ENCODE results near the gene PPM1K. TPM values are rescaled to one million over a fixed set of nuclear protein-coding genes. Genes with fewer than 3 reads are reported as not detected.
A peak's percentile ranks its signal among the peaks of the same experiment; 100 is the strongest.

The PPM1K gene
- polyA plus RNA-seq: 1 to 10 TPM; 1.6 to 9.2 (median 3.8) TPM
- long read RNA-seq, donor 1, partial matches to known transcripts: 0 of 1 reads
- long read RNA-seq, donor 1, other reads (novel, unspliced or antisense): 0 of 1 reads
- long read RNA-seq, donor 2: 0 reads
- long read RNA-seq, donor 3, full-length matches to known transcripts: 2 of 2 reads
- long read RNA-seq, donor 3, partial matches to known transcripts: 0 of 2 reads
- long read RNA-seq, donor 3, other reads (novel, unspliced or antisense): 0 of 2 reads
- long read RNA-seq, donor 4: 0 reads
- long read RNA-seq, donor 5: 0 reads
- long read RNA-seq, donor 6, full-length matches to known transcripts: 2 of 2 reads
- long read RNA-seq, donor 6, partial matches to known transcripts: 0 of 2 reads
- long read RNA-seq, donor 6, other reads (novel, unspliced or antisense): 0 of 2 reads
- long read RNA-seq, donor 7, full-length matches to known transcripts: 8 of 21 reads
- long read RNA-seq, donor 7, partial matches to known transcripts: 13 of 21 reads
- long read RNA-seq, donor 7, other reads (novel, unspliced or antisense): 0 of 21 reads
- long read RNA-seq, donor 8: 0 reads
- long read RNA-seq, donor 9, partial matches to known transcripts: 0 of 1 reads
- long read RNA-seq, donor 9, other reads (novel, unspliced or antisense): 0 of 1 reads
- long read RNA-seq, donor 10, partial matches to known transcripts: 0 of 2 reads
- long read RNA-seq, donor 10, other reads (novel, unspliced or antisense): 0 of 2 reads

GRCh38 chr4:88284439-88285234, at the start of gene PPM1K:
TSS of gene PPM1K (minus strand) at chr4:88284561. CDS start at chr4:88278583, 5,978 bp downstream.
- FAIRE-seq (peak; percentile 55), DNase-seq (peak; percentile 98 to 99)
- Histone ChIP-seq H3K27ac (ENCODE audit: low read depth in 1 of 3, low read length in 2 of 3) (peak within 1 kb of the TSS; percentile 85 to 100 (median 98)), H3K9me3 (ENCODE audit: control insufficient read depth in 2 of 2, insufficient read depth in 1 of 2, low read depth in 1 of 2, low read length in 1 of 2) (no peaks in the 10 kb centered on the region), H3K27me3 (ENCODE audit: control insufficient read depth in 3 of 3, insufficient read depth in 3 of 3, low read length in 3 of 3) (no peaks in the 10 kb centered on the region), H3K36me3 (ENCODE audit: control insufficient read depth in 3 of 3, insufficient read depth in 2 of 3, low read depth in 1 of 3, low read length in 3 of 3) (no peaks in the 10 kb centered on the region), H3K4me3 (ENCODE audit: low read depth in 1 of 3, low read length in 3 of 3) (peak within 1 kb of the TSS; percentile 72 to 89 (median 83)), H3K4me1 (ENCODE audit: control insufficient read depth in 3 of 3, insufficient read depth in 2 of 3, low read depth in 1 of 3, low read length in 2 of 3) (peaks cover 0 to 10% (median 0%) of the 10 kb centered on the region in 3 donors)
- WGBS, 3 donors: 0% methylated on average over 55 of the region's 55 CpGs

- Histone ChIP-seq H3K4me1 (ENCODE audit: control insufficient read depth in 3 of 3, insufficient read depth in 2 of 3, low read depth in 1 of 3, low read length in 2 of 3) (no peaks in the 10 kb centered on the region), H3K27me3 (ENCODE audit: control insufficient read depth in 3 of 3, insufficient read depth in 3 of 3, low read length in 3 of 3) (no peaks in the 10 kb centered on the region), H3K9me3 (ENCODE audit: control insufficient read depth in 2 of 2, insufficient read depth in 1 of 2, low read depth in 1 of 2, low read length in 1 of 2) (no peaks in the 10 kb centered on the region), H3K27ac (ENCODE audit: low read depth in 1 of 3, low read length in 2 of 3) (no peak overlapping the region), H3K4me3 (ENCODE audit: low read depth in 1 of 3, low read length in 3 of 3) (no peak overlapping the region), H3K36me3 (ENCODE audit: control insufficient read depth in 3 of 3, insufficient read depth in 2 of 3, low read depth in 1 of 3, low read length in 3 of 3) (no peaks in the 10 kb centered on the region)
- DNase-seq: no peak
- no peak for FAIRE-seq
- 90 to 100% (median 95%) methylated on average over 1 of the region's 1 CpG for WGBS, 3 donors
Measured at GRCh38 chr4:88333741-88334405, 49.5 kb upstream of the PPM1K start.

DNA sequence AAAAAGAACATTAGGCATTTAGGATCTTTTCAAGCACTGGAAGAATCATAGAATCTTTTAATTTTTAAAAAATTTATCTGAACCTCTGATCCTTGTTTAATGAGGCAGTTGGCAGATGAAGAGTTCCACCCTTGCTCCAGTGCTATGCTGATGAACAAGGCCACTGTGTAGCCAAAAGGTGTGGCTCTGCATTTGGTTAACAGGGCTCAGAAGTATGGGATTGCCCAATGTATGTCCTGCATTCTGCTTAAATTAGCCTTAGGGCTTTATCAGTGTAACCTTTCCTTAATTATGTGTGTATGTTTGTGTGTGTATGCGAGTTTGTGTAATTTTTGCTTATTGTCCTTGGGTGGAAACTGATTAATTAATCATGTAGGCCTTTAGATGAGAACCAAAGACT, 43.3 kb upstream of the PPM1K start:
- DNase-seq (no peak), FAIRE-seq (no peak)
- H3K27ac ChIP-seq (ENCODE audit: low read depth in 1 of 3, low read length in 2 of 3): no peak overlapping the region
- no peaks in the 10 kb centered on the region for H3K4me1 ChIP-seq (ENCODE audit: control insufficient read depth in 3 of 3, insufficient read depth in 2 of 3, low read depth in 1 of 3, low read length in 2 of 3)
- no peaks in the 10 kb centered on the region for H3K9me3 ChIP-seq (ENCODE audit: control insufficient read depth in 2 of 2, insufficient read depth in 1 of 2, low read depth in 1 of 2, low read length in 1 of 2)
- no peaks in the 10 kb centered on the region for H3K27me3 ChIP-seq (ENCODE audit: control insufficient read depth in 3 of 3, insufficient read depth in 3 of 3, low read length in 3 of 3)
- H3K36me3 ChIP-seq (ENCODE audit: control insufficient read depth in 3 of 3, insufficient read depth in 2 of 3, low read depth in 1 of 3, low read length in 3 of 3): no peaks in the 10 kb centered on the region
- WGBS, 3 donors: 75 to 83% (median 80%) methylated on average over 1 of the region's 1 CpG
- no peak overlapping the region for H3K4me3 ChIP-seq (ENCODE audit: low read depth in 1 of 3, low read length in 3 of 3)

DNA sequence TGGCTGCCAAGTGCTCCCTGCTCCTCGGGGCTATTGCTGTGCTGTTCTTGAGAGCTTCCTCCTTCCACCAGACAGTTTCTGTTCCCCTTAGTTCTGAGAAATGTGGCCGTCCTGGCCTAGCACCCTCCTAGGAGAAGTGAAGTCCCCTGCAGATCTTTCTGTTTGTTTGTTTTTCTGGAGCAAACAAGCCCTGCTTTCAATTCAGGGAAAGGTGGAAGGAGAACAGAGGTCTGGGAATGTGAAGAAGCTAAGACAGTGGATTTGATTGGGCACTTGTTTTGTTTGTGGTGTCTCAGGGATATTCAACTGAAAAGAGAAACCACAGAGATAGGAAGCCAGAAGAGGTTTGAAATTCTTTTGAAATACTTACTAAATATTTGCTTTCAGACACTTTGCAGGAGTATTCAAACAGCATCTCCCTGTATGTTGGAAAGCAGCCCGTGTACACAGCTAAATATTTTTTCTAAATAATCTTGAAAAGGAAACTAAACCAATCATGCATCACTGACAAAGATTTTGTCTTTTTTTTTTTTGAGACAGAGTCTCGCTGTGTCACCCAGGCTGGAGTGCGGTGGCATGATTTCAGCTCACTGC, 36.5 kb upstream of the PPM1K start:
- Histone ChIP-seq H3K4me3 (ENCODE audit: low read depth in 1 of 3, low read length in 3 of 3) (no peak overlapping the region), H3K27me3 (ENCODE audit: control insufficient read depth in 3 of 3, insufficient read depth in 3 of 3, low read length in 3 of 3) (no peaks in the 10 kb centered on the region), H3K27ac (ENCODE audit: low read depth in 1 of 3, low read length in 2 of 3) (peak overlapping the region in 1 of 3 donors; percentile 57), H3K36me3 (ENCODE audit: control insufficient read depth in 3 of 3, insufficient read depth in 2 of 3, low read depth in 1 of 3, low read length in 3 of 3) (no peaks in the 10 kb centered on the region), H3K4me1 (ENCODE audit: control insufficient read depth in 3 of 3, insufficient read depth in 2 of 3, low read depth in 1 of 3, low read length in 2 of 3) (no peaks in the 10 kb centered on the region), H3K9me3 (ENCODE audit: control insufficient read depth in 2 of 2, insufficient read depth in 1 of 2, low read depth in 1 of 2, low read length in 1 of 2) (peaks cover 0 to 4% of the 10 kb centered on the region in 2 donors)
- WGBS, 3 donors: 36 to 44% (median 38%) methylated on average over 5 of the region's 5 CpGs
- DNase-seq (peak in 1 of 2 donors; percentile 50), FAIRE-seq (no peak)

DNA sequence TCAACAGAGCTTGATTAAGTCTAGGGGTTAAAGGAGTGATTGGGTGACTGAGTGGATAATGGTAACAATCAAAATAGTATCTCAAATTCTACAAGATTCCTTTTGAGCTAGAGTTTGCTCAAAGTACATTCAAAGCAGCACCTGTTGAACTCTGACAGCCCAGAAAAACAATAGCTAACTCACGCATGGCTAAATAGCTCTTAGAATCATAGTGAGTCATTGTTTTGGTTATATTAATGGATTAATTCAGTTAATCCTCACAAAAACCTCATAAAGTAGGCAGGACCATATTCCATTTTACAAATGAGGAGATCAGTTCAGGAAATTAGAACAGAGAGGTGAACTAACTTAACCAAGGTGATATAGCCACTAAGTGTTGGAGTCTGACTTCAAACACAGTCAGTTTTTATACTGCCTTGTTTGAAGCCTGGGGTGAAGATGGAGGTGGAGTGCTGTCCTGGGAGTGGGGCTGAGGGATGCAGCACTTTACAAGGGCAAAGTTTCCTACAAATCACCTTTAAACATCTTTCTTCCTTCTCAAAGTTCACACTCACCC, 35.9 kb upstream of the PPM1K start:
- H3K27me3 ChIP-seq (ENCODE audit: control insufficient read depth in 3 of 3, insufficient read depth in 3 of 3, low read length in 3 of 3): no peaks in the 10 kb centered on the region
- WGBS, 3 donors: 13 to 50% (median 35%) methylated on average over 1 of the region's 1 CpG
- FAIRE-seq: no peak
- DNase-seq: peak in 1 of 2 donors; percentile 24
- H3K36me3 ChIP-seq (ENCODE audit: control insufficient read depth in 3 of 3, insufficient read depth in 2 of 3, low read depth in 1 of 3, low read length in 3 of 3): no peaks in the 10 kb centered on the region
- H3K9me3 ChIP-seq (ENCODE audit: control insufficient read depth in 2 of 2, insufficient read depth in 1 of 2, low read depth in 1 of 2, low read length in 1 of 2): peaks cover 0 to 4% of the 10 kb centered on the region in 2 donors
- peak overlapping the region in 1 of 3 donors; percentile 57 for H3K27ac ChIP-seq (ENCODE audit: low read depth in 1 of 3, low read length in 2 of 3)
- H3K4me1 ChIP-seq (ENCODE audit: control insufficient read depth in 3 of 3, insufficient read depth in 2 of 3, low read depth in 1 of 3, low read length in 2 of 3): no peaks in the 10 kb centered on the region
- no peak overlapping the region for H3K4me3 ChIP-seq (ENCODE audit: low read depth in 1 of 3, low read length in 3 of 3)

GRCh38 chr4:88318751-88319350, 34.5 kb upstream of the PPM1K start:
- WGBS, 3 donors: 44 to 70% (median 61%) methylated on average over 3 of the region's 3 CpGs
- Histone ChIP-seq H3K4me3 (ENCODE audit: low read depth in 1 of 3, low read length in 3 of 3) (no peak overlapping the region), H3K27ac (ENCODE audit: low read depth in 1 of 3, low read length in 2 of 3) (no peak overlapping the region), H3K9me3 (ENCODE audit: control insufficient read depth in 2 of 2, insufficient read depth in 1 of 2, low read depth in 1 of 2, low read length in 1 of 2) (peaks cover 0 to 4% of the 10 kb centered on the region in 2 donors), H3K4me1 (ENCODE audit: control insufficient read depth in 3 of 3, insufficient read depth in 2 of 3, low read depth in 1 of 3, low read length in 2 of 3) (no peaks in the 10 kb centered on the region), H3K27me3 (ENCODE audit: control insufficient read depth in 3 of 3, insufficient read depth in 3 of 3, low read length in 3 of 3) (no peaks in the 10 kb centered on the region), H3K36me3 (ENCODE audit: control insufficient read depth in 3 of 3, insufficient read depth in 2 of 3, low read depth in 1 of 3, low read length in 3 of 3) (no peaks in the 10 kb centered on the region)
- DNase-seq (no peak), FAIRE-seq (no peak)

GRCh38 chr4:88315460-88316017, 31.2 kb upstream of the PPM1K start:
- no peaks in the 10 kb centered on the region for H3K4me1 ChIP-seq (ENCODE audit: control insufficient read depth in 3 of 3, insufficient read depth in 2 of 3, low read depth in 1 of 3, low read length in 2 of 3)
- no peak overlapping the region for H3K4me3 ChIP-seq (ENCODE audit: low read depth in 1 of 3, low read length in 3 of 3)
- FAIRE-seq (no peak), DNase-seq (no peak)
- no peaks in the 10 kb centered on the region for H3K27me3 ChIP-seq (ENCODE audit: control insufficient read depth in 3 of 3, insufficient read depth in 3 of 3, low read length in 3 of 3)
- H3K9me3 ChIP-seq (ENCODE audit: control insufficient read depth in 2 of 2, insufficient read depth in 1 of 2, low read depth in 1 of 2, low read length in 1 of 2): peaks cover 0 to 8% of the 10 kb centered on the region in 2 donors
- WGBS, 3 donors: 61 to 72% (median 70%) methylated on average over 5 of the region's 5 CpGs
- no peaks in the 10 kb centered on the region for H3K36me3 ChIP-seq (ENCODE audit: control insufficient read depth in 3 of 3, insufficient read depth in 2 of 3, low read depth in 1 of 3, low read length in 3 of 3)
- H3K27ac ChIP-seq (ENCODE audit: low read depth in 1 of 3, low read length in 2 of 3): no peak overlapping the region
